Measurements from ENCODE around the gene NAA16. TPM values are rescaled to one million over a fixed set of nuclear protein-coding genes. Genes with fewer than 3 reads are reported as not detected.

The NAA16 gene
- total RNA-seq, 4 donors from 2014 or later = 15.9 to 25.8 (median 18.7) TPM

- no peak overlapping the region for H3K4me3 ChIP-seq (ENCODE audit: low read depth, poor library complexity, severe bottlenecking)
- intact Hi-C loops (cut with DNase I; ENCODE audit: low total_unique reads) = no loop called here
- 74 to 91% methylated on average over 5 of the region's 5 CpGs for WGBS, 2 donors
- TF ChIP-seq, protein P1, sequence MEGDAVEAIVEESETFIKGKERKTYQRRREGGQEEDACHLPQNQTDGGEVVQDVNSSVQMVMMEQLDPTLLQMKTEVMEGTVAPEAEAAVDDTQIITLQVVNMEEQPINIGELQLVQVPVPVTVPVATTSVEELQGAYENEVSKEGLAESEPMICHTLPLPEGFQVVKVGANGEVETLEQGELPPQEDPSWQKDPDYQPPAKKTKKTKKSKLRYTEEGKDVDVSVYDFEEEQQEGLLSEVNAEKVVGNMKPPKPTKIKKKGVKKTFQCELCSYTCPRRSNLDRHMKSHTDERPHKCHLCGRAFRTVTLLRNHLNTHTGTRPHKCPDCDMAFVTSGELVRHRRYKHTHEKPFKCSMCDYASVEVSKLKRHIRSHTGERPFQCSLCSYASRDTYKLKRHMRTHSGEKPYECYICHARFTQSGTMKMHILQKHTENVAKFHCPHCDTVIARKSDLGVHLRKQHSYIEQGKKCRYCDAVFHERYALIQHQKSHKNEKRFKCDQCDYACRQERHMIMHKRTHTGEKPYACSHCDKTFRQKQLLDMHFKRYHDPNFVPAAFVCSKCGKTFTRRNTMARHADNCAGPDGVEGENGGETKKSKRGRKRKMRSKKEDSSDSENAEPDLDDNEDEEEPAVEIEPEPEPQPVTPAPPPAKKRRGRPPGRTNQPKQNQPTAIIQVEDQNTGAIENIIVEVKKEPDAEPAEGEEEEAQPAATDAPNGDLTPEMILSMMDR (IDR thresholded peaks at IDR 0.05) = no peak
- no peak for TF ChIP-seq POLR2A (IDR thresholded peaks at IDR 0.05)
- no peak for DNase-seq (ENCODE audit: low spot score in 2 of 2)
These were observed 4.5 kb downstream of the NAA16 start for GRCh38 chr13:41315443-41316047.

DNA sequence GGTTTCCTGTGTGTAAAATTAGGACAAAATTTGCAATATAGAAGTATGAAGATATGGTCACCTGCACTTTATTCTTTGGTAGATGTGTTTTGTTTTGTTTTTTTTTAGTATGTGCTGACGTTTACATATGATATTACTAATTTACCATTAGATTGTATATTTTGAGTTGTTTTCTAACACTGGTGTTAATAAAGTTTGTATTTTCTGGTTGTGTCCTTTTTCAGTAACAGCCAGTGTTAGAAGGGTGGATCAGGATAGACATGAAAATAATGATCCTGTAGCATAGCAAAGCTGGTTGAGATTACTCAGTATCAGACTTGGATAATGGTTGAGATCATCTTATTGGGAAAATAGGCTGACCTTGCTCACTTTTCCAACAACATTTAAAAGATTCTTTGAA lies 6.2 kb downstream of the NAA16 start:
- intact Hi-C loops (cut with DNase I; ENCODE audit: low total_unique reads) = no loop called here
- no peak for DNase-seq (ENCODE audit: low spot score in 2 of 2)
- H3K4me3 ChIP-seq (ENCODE audit: low read depth, poor library complexity, severe bottlenecking) = no peak overlapping the region
- WGBS, 2 donors = 81 to 98% methylated on average over 1 of the region's 1 CpG
- TF ChIP-seq POLR2A (IDR thresholded peaks at IDR 0.05) = no peak
- TF ChIP-seq, protein P1 (IDR thresholded peaks at IDR 0.05) = no peak

DNA sequence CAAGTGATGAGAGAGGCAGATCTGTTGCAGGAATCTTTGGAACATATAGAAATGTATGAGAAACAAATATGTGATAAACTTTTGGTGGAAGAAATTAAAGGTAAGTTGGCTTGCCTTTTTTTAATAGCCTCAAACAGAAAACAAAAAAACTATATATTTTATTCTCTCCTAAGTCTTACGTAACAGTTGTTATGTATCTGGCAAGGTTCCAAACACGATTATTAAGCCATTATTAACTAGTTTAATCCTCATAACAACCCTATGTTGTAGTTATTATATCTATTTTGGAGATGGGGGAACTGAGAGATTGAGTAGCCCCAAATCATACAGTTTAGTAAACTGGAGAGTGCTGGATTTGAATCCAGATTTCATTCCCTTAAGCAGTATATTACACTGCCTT lies 14.7 kb downstream of the NAA16 start:
- no peak for DNase-seq (ENCODE audit: low spot score in 2 of 2)
- no peak for TF ChIP-seq POLR2A (IDR thresholded peaks at IDR 0.05)
- TF ChIP-seq, protein P1 (IDR thresholded peaks at IDR 0.05) = no peak
- 44 to 50% methylated on average over 2 of the region's 2 CpGs for WGBS, 2 donors
- H3K4me3 ChIP-seq (ENCODE audit: low read depth, poor library complexity, severe bottlenecking) = no peak overlapping the region
- intact Hi-C loops (cut with DNase I; ENCODE audit: low total_unique reads) = no loop called here

DNA sequence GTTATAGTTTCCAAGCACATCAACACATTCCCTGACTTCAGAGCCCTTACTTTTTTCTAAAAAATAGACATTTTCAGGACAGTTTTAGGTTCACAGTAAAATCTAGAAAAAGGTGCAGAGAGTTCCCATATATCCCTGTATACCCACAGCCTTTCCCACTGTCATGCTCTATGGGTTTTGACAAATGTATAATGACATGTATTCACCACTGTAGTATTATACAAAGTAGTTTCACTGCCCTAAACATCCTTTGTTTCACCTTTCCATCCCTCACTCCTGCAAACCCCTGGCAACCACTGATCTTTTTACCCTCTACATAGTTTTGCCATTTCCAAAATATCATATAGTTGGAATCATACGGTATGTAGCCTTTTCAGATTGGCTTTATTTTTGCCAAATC lies 15.6 kb downstream of the NAA16 start:
- intact Hi-C loops (cut with DNase I; ENCODE audit: low total_unique reads) = no loop called here
- WGBS, 2 donors = 88 to 92% methylated on average over 1 of the region's 1 CpG
- H3K4me3 ChIP-seq (ENCODE audit: low read depth, poor library complexity, severe bottlenecking) = no peak overlapping the region
- TF ChIP-seq, protein P1 (IDR thresholded peaks at IDR 0.05) = no peak
- TF ChIP-seq POLR2A (IDR thresholded peaks at IDR 0.05) = no peak
- no peak for DNase-seq (ENCODE audit: low spot score in 2 of 2)

DNA sequence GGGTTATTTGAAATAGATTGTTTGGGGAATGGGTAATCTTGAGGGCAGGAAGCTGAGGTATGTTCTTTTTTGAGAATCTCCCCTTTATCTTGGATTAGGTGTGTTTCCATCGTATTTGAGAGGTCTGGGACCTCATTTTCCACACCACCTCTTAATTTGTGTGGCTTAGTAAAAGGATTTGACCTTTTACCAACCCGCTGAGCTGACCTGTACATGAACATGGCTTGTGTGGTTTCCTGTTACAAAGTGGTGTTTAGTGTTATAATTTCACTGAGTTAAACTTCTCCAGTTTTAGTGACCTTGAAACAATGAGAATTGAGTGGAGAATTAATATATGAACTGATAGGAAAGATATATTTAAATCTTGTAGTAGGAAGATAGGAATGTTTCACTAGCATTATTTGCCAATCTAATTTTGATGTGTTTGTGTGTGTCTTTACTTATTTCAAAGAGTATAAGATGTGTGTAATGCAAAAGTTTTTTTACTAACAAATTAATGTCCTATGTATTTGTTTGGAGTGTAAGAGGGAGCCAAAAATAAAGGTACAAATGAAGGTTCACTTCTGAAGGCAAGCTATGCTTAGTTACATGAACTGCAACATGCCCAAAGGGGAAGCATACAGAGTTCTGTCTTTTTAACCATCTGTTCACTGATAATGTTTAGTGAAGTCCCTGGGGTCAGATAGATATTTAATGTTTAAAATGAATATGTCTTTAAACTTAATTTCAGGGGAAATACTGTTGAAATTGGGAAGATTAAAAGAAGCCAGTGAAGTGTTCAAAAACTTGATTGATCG lies 17.1 kb downstream of the NAA16 start:
- WGBS, 2 donors = 82 to 89% methylated on average over 3 of the region's 3 CpGs
- intact Hi-C loops (cut with DNase I; ENCODE audit: low total_unique reads) = no loop called here
- no peak overlapping the region for H3K4me3 ChIP-seq (ENCODE audit: low read depth, poor library complexity, severe bottlenecking)
- no peak for DNase-seq (ENCODE audit: low spot score in 2 of 2)
- no peak for TF ChIP-seq POLR2A (IDR thresholded peaks at IDR 0.05)
- TF ChIP-seq, protein P1 (IDR thresholded peaks at IDR 0.05) = no peak
